Activated CD8-positive, alpha-beta memory T cell treated with anti-CD3 and anti-CD28 coated beads for 4 hours (primary cell): ENCODE measurements around the gene TBC1D23.
"Not testable (repeated sequence)": the region's sequence is repeated elsewhere in the genome, so short reads cannot be mapped to it uniquely, and the experiment has no call there.

Experiments
- DNase-seq, 2 donors: peaks; one replicate each; pipeline ENCODE4 v3.0.0-alpha.2; 2020; ENCODE audit warnings: low read depth in 2 of 2

The TBC1D23 gene

GRCh38 chr3:100299016-100299415, 38.2 kb downstream of the TBC1D23 start:
- DNase-seq: no peak

- no peak for DNase-seq
Measured at GRCh38 chr3:100306695-100307094, 45.9 kb downstream of the TBC1D23 start.

GRCh38 chr3:100310355-100310965, 49.7 kb downstream of the TBC1D23 start:
- no peak for DNase-seq

GRCh38 chr3:100311011-100311410, 50.2 kb downstream of the TBC1D23 start:
- no peak for DNase-seq

- no peak for DNase-seq
Measured at GRCh38 chr3:100316641-100317069, 55.9 kb downstream of the TBC1D23 start.

GRCh38 chr3:100317912-100318311, 57.1 kb downstream of the TBC1D23 start:
- no peak for DNase-seq

- no peak for DNase-seq
Measured at GRCh38 chr3:100319951-100320350, 59.2 kb downstream of the TBC1D23 start.

- DNase-seq: no peak
Measured at GRCh38 chr3:100324044-100324443, 63.3 kb downstream of the TBC1D23 start.

- DNase-seq: no peak
Measured at GRCh38 chr3:100325827-100326226, 65.0 kb downstream of the TBC1D23 start.

GRCh38 chr3:100327377-100327776, 66.6 kb downstream of the TBC1D23 start:
- DNase-seq: not testable (repeated sequence)

- DNase-seq: no peak
Measured at GRCh38 chr3:100329800-100330489, 69.2 kb downstream of the TBC1D23 start.

- no peak for DNase-seq
Measured at GRCh38 chr3:100330651-100331050, 69.9 kb downstream of the TBC1D23 start.

- DNase-seq: no peak
Measured at GRCh38 chr3:100331660-100332059, 70.9 kb downstream of the TBC1D23 start.

GRCh38 chr3:100333051-100333450, 72.3 kb downstream of the TBC1D23 start:
- no peak for DNase-seq

- DNase-seq: no peak
Measured at GRCh38 chr3:100333970-100334487, 73.2 kb downstream of the TBC1D23 start.

- peak; percentile 42 to 51 for DNase-seq
Measured at GRCh38 chr3:100334488-100335351, 73.9 kb downstream of the TBC1D23 start, which contains the start of gene NIT2. TSS of gene NIT2 (plus strand) at chr3:100334757. CDS start at chr3:100334792, 35 bp downstream.

GRCh38 chr3:100335434-100335833, 74.6 kb downstream of the TBC1D23 start:
- no peak for DNase-seq

GRCh38 chr3:100336229-100336628, 75.4 kb downstream of the TBC1D23 start:
- not testable (repeated sequence) for DNase-seq

- no peak for DNase-seq
Measured at GRCh38 chr3:100338911-100339310, 78.1 kb downstream of the TBC1D23 start.

- DNase-seq: no peak
Measured at GRCh38 chr3:100339786-100340185, 79.0 kb downstream of the TBC1D23 start.

GRCh38 chr3:100340527-100340926, 79.7 kb downstream of the TBC1D23 start:
- no peak for DNase-seq

- DNase-seq: no peak
Measured at GRCh38 chr3:100348727-100349126, 87.9 kb downstream of the TBC1D23 start.
